Frontal cortex (tissue), 4 donors: ENCODE measurements around the gene CDKN2A. TPM values are rescaled to one million over a fixed set of nuclear protein-coding genes. Genes with fewer than 3 reads are reported as not detected.
"Not testable (repeated sequence)": the region's sequence is repeated elsewhere in the genome, so short reads cannot be mapped to it uniquely, and the experiment has no call there.

Experiments
- DNase-seq, 2 donors: peaks; one replicate each; pipeline ENCODE4 v3.0.0; 2012; ENCODE audit warnings: low spot score in 2 of 2
- FAIRE-seq: peaks from 2 replicates; lab custom pipeline; 2012; peaks lifted over from hg19 to GRCh38; lab: Jason Lieb, UNC
- total RNA-seq: library from RNA; depleted of rRNA; stranded (reverse); fragments of >200 nt; gene quantifications from one replicate; pipeline ENCODE4 v1.2.3, GENCODE V29; 2014
- donor health status: control.
- donor health status: control.
- donor health status: control.

Gene CDKN2A
- total RNA-seq, 1 donor from 2014 or later = under 0.01 TPM

GRCh38 chr9:21964925-21965385, 29.2 kb downstream of the CDKN2A start:
- FAIRE-seq (no peak), DNase-seq (no peak)

GRCh38 chr9:21961569-21961968, 32.6 kb downstream of the CDKN2A start:
- DNase-seq = no peak
- no peak for FAIRE-seq

DNA sequence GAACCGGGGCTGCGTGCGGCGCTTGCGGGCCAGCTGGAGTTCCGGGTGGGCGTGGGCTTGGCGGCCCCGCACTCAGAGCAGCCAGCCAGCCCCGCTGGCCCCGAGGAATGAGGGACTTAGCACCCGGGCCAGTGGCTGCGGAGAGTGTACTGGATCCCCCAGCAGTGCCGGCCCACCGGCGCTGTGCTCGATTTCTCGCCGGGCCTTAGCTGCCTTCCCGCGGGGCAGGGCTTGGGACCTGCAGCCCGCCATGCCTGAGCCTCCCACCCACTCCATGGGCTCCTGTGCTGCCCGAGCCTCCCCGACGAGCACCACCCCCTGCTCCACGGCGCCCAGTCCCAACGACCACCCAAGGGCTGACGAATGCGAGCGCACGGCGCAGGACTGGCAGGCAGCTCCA, 34.9 kb downstream of the CDKN2A start:
- not testable (repeated sequence) for DNase-seq, FAIRE-seq

- FAIRE-seq = no peak
- DNase-seq = no peak
These were observed 35.4 kb downstream of the CDKN2A start for GRCh38 chr9:21958833-21959232.

DNA sequence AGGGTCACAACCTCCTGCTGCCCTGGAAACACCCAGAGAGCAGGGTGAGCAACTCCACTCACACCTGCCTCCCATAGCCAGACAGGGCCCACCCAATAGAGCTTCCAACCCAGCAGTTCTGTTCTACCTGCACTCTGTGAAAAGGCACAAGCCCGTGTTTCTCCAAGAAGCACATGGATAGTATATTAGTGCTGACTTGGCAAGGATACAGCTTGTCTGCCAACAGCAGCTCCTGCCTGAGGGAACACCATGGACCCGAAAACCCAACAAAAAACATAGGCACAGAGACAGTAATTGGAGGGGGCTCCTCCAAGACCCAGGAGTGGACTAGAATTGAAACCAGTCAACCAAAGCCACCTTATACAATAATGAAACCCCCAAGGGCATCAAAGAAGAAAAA, 48.6 kb downstream of the CDKN2A start:
- FAIRE-seq = no peak

GRCh38 chr9:21943464-21943863, 50.7 kb downstream of the CDKN2A start:
- FAIRE-seq (no peak), DNase-seq (no peak)

More for the DNA sequence above, 48.6 kb downstream of the CDKN2A start:
- no peak for DNase-seq

- no peak for DNase-seq
These were observed 52.7 kb downstream of the CDKN2A start for GRCh38 chr9:21941337-21941995.

GRCh38 chr9:21936161-21936560, 58.0 kb downstream of the CDKN2A start:
- no peak for FAIRE-seq
- DNase-seq = no peak

More at GRCh38 chr9:21941337-21941995, 52.7 kb downstream of the CDKN2A start:
- no peak for FAIRE-seq

DNA sequence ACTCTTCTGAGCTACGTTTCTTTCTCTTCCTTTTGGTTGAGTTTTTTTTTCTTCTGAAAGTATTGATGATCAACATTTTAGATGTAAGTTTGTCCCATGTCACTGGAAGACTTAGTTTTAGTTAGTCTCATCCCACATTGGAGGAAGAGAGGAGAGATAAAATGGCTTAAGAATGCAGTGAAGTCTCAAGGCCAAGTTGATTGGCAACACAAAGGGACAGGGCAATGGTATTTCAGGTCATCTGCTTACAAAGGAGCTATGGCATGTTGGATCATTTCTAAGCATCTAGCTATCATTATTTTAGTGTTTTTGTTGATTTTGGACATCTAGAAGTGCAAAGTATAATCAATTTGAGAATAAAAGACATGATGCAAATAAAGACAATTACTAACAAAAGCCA, 58.6 kb downstream of the CDKN2A start:
- FAIRE-seq (no peak), DNase-seq (no peak)

- FAIRE-seq (no peak), DNase-seq (no peak)
These were observed 60.3 kb downstream of the CDKN2A start for GRCh38 chr9:21933865-21934264.

- FAIRE-seq = no peak
- DNase-seq = no peak
These were observed 60.9 kb downstream of the CDKN2A start for GRCh38 chr9:21933281-21933680.

DNA sequence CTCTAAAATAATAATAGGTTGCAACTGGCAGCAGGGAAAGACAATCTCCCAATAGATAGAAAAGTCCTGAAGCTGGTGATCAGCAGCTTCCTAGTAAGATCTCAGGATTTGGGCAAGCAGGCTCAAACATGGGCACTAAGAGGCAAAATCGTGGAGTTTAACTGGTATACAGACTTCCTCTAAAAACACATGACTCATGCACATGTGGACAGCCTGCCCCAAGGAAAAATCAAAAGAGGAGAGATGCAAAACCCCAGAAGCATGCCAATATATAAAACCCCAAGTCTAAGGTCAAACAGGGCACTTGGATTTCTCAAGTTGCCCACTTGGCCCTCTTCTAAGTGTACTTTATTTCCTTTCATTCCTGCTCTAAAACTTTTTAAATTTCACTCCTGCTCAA, 62.8 kb downstream of the CDKN2A start:
- no peak for FAIRE-seq
- no peak for DNase-seq

DNA sequence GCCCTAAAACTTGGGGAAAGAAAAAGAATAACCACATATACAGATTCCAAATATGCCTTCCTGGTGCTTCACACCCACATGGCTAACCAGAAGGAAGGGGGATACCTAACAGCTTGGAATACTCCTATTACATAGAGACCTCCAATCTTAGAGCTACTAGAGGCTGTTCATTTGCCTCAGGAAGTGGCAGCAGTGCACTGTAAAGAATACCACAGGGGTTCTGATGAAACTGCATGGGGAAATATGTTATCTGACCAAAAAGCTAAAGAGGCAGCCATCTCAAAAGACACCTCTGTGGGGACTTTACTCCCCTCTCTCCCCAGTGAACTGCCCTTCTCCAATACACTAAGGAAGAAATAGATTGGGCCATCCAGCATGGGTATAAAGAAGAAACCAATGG, 66.4 kb downstream of the CDKN2A start:
- no peak for DNase-seq
- no peak for FAIRE-seq

- no peak for DNase-seq
- no peak for FAIRE-seq
These were observed 70.5 kb downstream of the CDKN2A start for GRCh38 chr9:21923694-21924093.

GRCh38 chr9:21919377-21920362, 74.5 kb downstream of the CDKN2A start:
- FAIRE-seq = no peak

More at GRCh38 chr9:21919377-21920362, 74.5 kb downstream of the CDKN2A start:
- DNase-seq = no peak

Other genes with a start within 250 kb of the CDKN2A start
- 16.3 TPM for gene MTAP, start 191.8 kb downstream of the CDKN2A start, total RNA-seq
- 0.41 TPM for gene CDKN2B-AS1, start 399 bp upstream of the CDKN2A start, total RNA-seq
- gene CDKN2B, start 14.9 kb upstream of the CDKN2A start, total RNA-seq = under 0.01 TPM